Activated CD4-positive, alpha-beta T cell treated with anti-CD3 and anti-CD28 coated beads, Interleukin-2, amount 10 ng/mL, durations not matched to agents 24 days and 14 days (primary cell): ENCODE data around the gene PNP. TPM values are rescaled to one million over a fixed set of nuclear protein-coding genes. Genes with fewer than 3 reads are reported as not detected.
"Not testable (repeated sequence)": the region's sequence is repeated elsewhere in the genome, so short reads cannot be mapped to it uniquely, and the experiment has no call there.

ENCODE experiments used
- DNase-seq: peaks from one replicate; pipeline ENCODE4 v3.0.0; 2022
- H3K27ac Mint-ChIP-seq: one replicate; pipeline ENCODE4 v1.8.0; 2022; ENCODE audit warnings: mild to moderate bottlenecking, mixed read lengths
- H3K27me3 Mint-ChIP-seq: one replicate; pipeline ENCODE4 v1.8.0; 2022; ENCODE audit warnings: mixed read lengths
- H3K36me3 Mint-ChIP-seq: one replicate; pipeline ENCODE4 v1.8.0; 2022; ENCODE audit warnings: low read depth, mild to moderate bottlenecking, mixed read lengths
- H3K4me1 Mint-ChIP-seq: one replicate; pipeline ENCODE4 v1.8.0; 2021; ENCODE audit warnings: mixed read lengths
- H3K4me3 Mint-ChIP-seq: one replicate; pipeline ENCODE4 v1.8.0; 2022; ENCODE audit warnings: mild to moderate bottlenecking, moderate library complexity, mixed read lengths
- H3K9me3 Mint-ChIP-seq: one replicate; pipeline ENCODE4 v1.8.0; 2021; ENCODE audit warnings: mixed read lengths
- intact Hi-C: fragments of 100-400 bp; cut with micrococcal nuclease; formaldehyde crosslinking; loops from one replicate; pipeline ENCODE4 v1.15.1; 2023
- total RNA-seq: library from RNA; stranded (reverse); gene quantifications from 2 replicates; pipeline ENCODE4 v1.2.3, GENCODE V29; 2022

Gene PNP
- total RNA-seq, 1 donor from 2014 or later: 158 TPM

- Mint-ChIP-seq H3K4me3 (no peak overlapping the region), H3K9me3 (no peaks in the 10 kb centered on the region), H3K27me3 (no peaks in the 10 kb centered on the region), H3K4me1 (peaks cover 17% of the 10 kb centered on the region), H3K27ac (no peak overlapping the region), H3K36me3 (peaks cover 9% of the 10 kb centered on the region)
- DNase-seq: no peak
- intact Hi-C loops: no loop called here
Measured at GRCh38 chr14:20438664-20439063, 30.5 kb upstream of the PNP start.

DNA sequence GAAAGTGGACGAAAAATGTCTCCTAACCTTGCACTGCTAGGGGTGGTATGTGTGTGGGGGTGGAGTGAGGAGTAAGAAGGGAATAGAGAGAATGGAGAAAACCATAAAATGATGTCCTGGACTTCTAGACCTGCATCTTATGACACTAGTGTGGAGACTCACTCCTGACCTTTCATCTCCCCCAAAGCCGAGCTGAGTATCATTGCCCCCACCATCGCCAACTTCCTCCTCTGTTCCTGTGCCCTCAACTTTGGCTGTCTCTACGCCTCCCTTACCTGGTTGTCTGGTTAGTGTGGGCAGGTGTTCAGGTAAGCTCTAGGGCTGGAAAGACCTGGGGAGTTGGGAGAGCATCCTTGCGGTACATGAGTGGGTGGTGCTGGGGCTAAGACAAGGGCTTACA, 28.7 kb upstream of the PNP start:
- DNase-seq: no peak
- Mint-ChIP-seq H3K27ac (peak overlapping the region; percentile 54), H3K27me3 (no peaks in the 10 kb centered on the region), H3K4me3 (peak overlapping the region; percentile 20), H3K9me3 (no peaks in the 10 kb centered on the region), H3K36me3 (peaks cover 9% of the 10 kb centered on the region), H3K4me1 (peaks cover 17% of the 10 kb centered on the region)
- intact Hi-C loops: no loop called here

GRCh38 chr14:20440882-20441281, 28.3 kb upstream of the PNP start:
- Mint-ChIP-seq H3K4me3 (peak overlapping the region; percentile 20), H3K36me3 (peaks cover 9% of the 10 kb centered on the region), H3K4me1 (peaks cover 17% of the 10 kb centered on the region), H3K27ac (peak overlapping the region; percentile 54), H3K9me3 (no peaks in the 10 kb centered on the region), H3K27me3 (no peaks in the 10 kb centered on the region)
- intact Hi-C loops: no loop called here
- DNase-seq: peak; percentile 71

- Mint-ChIP-seq H3K4me3 (no peak overlapping the region), H3K4me1 (peaks cover 17% of the 10 kb centered on the region), H3K36me3 (peaks cover 9% of the 10 kb centered on the region), H3K9me3 (no peaks in the 10 kb centered on the region), H3K27ac (no peak overlapping the region), H3K27me3 (no peaks in the 10 kb centered on the region)
- DNase-seq: no peak
- intact Hi-C loops: no loop called here
Measured at GRCh38 chr14:20441461-20441860, 27.7 kb upstream of the PNP start.

DNA sequence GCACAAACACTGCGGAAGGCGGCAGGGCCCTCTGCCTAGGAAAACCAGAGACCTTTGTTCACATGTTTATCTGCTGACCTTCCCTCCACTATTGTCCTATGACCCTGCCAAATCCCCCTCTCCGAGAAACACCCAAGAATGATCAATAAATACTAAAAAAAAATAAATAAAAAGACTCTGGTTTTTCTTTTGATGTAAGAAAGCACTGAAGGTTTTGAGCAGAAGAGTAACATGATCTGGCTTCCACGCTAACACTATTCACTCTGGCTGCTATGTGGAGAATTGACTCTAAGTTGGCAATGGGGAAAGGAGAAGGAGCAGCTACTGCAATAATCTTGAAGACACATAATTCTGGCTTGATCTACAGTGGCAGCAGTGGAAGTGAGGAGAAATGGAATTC, 25.6 kb upstream of the PNP start:
- intact Hi-C loops, H3K4me3 Mint-ChIP-seq, H3K27ac Mint-ChIP-seq, H3K9me3 Mint-ChIP-seq, H3K27me3 Mint-ChIP-seq, DNase-seq: not testable (repeated sequence)
- peaks cover 17% of the 10 kb centered on the region for H3K4me1 Mint-ChIP-seq
- H3K36me3 Mint-ChIP-seq: peaks cover 25% of the 10 kb centered on the region

GRCh38 chr14:20446889-20447288, 22.3 kb upstream of the PNP start:
- Mint-ChIP-seq H3K4me3 (no peak overlapping the region), H3K9me3 (no peaks in the 10 kb centered on the region), H3K27me3 (no peaks in the 10 kb centered on the region), H3K27ac (no peak overlapping the region), H3K4me1 (peaks cover 6% of the 10 kb centered on the region), H3K36me3 (peaks cover 49% of the 10 kb centered on the region)
- no peak for DNase-seq
- intact Hi-C loops: no loop called here

DNA sequence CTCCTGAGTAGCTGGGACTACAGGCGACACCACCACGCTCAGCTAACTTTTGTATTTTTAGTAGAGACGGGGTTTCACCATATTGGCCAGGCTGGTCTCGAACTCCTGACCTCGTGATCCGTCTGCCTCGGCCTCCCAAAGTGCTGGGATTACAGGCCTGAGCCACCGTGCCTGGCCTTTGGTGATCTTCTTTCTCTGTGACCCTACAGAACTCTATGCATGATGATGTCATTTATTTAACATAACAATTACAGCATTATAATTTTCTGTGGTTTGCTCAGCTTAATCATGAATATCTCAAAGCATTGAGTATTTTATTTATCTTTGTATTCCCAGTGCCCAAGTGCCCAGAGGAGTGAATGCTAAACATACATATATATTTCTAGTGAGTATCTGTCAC, 16.4 kb upstream of the PNP start:
- Mint-ChIP-seq H3K27ac (peak overlapping the region; percentile 31), H3K4me3 (peak overlapping the region; percentile 21), H3K4me1 (peaks cover 12% of the 10 kb centered on the region), H3K36me3 (peaks cover 36% of the 10 kb centered on the region)
- DNase-seq, H3K27me3 Mint-ChIP-seq, intact Hi-C loops, H3K9me3 Mint-ChIP-seq: not testable (repeated sequence)

DNA sequence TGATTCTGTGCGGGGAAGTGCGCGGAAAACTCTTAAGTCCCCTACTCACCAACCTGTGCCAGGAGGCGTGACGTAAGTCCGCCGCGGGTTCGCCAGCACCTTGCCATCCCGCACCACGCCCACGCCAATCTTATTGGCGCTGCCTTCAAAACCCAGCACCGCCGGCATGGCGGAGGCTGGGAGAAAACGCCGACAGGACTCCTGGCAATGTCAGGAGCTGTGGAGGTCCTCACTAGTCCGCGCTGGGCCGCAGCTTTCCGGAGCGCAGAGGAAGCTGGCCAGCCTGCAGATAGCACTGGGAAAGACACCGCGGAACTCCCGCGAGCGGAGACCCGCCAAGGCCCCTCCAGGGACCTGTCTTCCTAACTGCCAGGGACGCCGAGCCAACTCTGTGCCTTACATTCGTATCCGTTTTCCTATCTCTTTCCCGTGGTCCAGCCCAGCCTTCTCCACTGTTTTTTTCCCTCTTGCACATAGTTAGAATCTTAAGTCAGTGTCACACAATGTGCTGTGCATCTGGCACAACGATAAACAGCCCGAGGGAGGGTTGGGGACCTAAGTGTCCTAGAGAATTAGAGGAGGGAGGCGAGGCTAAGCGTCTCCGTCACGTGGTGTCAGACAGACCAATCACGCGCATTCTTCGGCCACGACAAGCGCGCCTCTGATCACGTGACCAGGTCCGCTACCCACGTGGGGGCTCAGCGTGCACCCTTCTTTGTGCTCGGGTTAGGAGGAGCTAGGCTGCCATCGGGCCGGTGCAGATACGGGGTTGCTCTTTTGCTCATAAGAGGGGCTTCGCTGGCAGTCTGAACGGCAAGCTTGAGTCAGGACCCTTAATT, 14.5 kb upstream of the PNP start, which contains the start of the genes APEX1 and OSGEP:
APEX1 (plus strand) TSS at position 711 of the 839 bp plus-strand sequence. CDS start 420 bp downstream, outside the sequence.
OSGEP (minus strand) TSS at position 297 of the 839 bp plus-strand sequence; CDS start at position 168, 129 bp downstream.
- no peaks in the 10 kb centered on the region for H3K27me3 Mint-ChIP-seq
- peaks cover 34% of the 10 kb centered on the region for H3K36me3 Mint-ChIP-seq
- intact Hi-C loops: loop anchor here (1.0 kb wide), 6 partner anchors 15 to 227 kb away; partner anchors contain the start of genes PARP2, PNP and TEP1
- no peak within 1 kb of the TSS for H3K27ac Mint-ChIP-seq
- DNase-seq: peak; percentile 99
- H3K4me3 Mint-ChIP-seq: peak within 1 kb of the TSS; percentile 59
- no peaks in the 10 kb centered on the region for H3K9me3 Mint-ChIP-seq
- peaks cover 20% of the 10 kb centered on the region for H3K4me1 Mint-ChIP-seq

- DNase-seq: no peak
- Mint-ChIP-seq H3K4me3 (no peak overlapping the region), H3K9me3 (no peaks in the 10 kb centered on the region), H3K36me3 (peaks cover 33% of the 10 kb centered on the region), H3K4me1 (peaks cover 27% of the 10 kb centered on the region), H3K27ac (no peak overlapping the region), H3K27me3 (no peaks in the 10 kb centered on the region)
- intact Hi-C loops: loop anchor here (1.0 kb wide), 6 partner anchors 14 to 226 kb away; partner anchors contain the start of genes PARP2, PNP and TEP1
Measured at GRCh38 chr14:20455355-20456300, 13.6 kb upstream of the PNP start.

- H3K4me1 Mint-ChIP-seq: peaks cover 33% of the 10 kb centered on the region
- DNase-seq: no peak
- H3K9me3 Mint-ChIP-seq: no peaks in the 10 kb centered on the region
- intact Hi-C loops: no loop called here
- no peaks in the 10 kb centered on the region for H3K27me3 Mint-ChIP-seq
- H3K36me3 Mint-ChIP-seq: peaks cover 27% of the 10 kb centered on the region
- peak overlapping the region; percentile 3 for H3K27ac Mint-ChIP-seq
- H3K4me3 Mint-ChIP-seq: no peak overlapping the region
Measured at GRCh38 chr14:20456971-20457370, 12.2 kb upstream of the PNP start.

DNA sequence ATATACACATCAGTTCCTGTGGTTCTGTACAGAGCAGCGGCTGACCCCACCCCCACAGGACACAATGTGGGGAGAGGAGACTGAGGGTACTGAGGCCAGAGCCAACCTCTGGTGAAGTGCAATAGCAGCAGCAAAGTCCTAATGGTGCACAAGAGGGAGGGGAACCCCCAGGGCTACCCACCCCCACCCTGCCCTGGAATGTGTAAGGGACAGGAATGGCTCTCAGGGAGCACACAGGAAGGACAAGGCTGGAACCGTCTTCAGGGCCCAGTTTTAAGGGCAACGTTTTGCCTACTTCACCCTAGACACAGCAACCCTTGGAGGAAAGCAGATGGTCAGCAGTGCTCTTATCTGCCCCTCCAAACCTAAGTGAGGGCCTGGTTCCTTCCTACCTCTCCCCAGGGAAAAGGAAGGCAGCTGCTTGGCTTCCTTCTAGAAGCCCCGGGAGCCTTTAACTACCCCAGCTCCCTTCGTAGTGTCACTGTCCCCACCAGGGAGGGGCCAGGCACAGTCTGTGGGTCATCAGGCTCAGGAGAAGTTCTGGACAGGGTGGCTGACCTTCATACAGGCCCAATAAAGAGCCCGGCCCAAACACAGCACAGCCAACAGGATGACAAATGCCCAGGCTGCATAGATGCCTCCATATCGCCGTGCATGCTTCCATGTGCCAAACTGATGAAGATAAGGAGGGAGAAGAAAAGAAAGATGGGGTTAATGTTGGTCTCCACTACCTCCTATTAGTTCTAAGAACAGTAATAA, 11.0 kb upstream of the PNP start:
- DNase-seq: no peak
- no peaks in the 10 kb centered on the region for H3K27me3 Mint-ChIP-seq
- peaks cover 25% of the 10 kb centered on the region for H3K4me1 Mint-ChIP-seq
- no peak overlapping the region for H3K4me3 Mint-ChIP-seq
- H3K9me3 Mint-ChIP-seq: no peaks in the 10 kb centered on the region
- intact Hi-C loops: no loop called here
- peaks cover 24% of the 10 kb centered on the region for H3K36me3 Mint-ChIP-seq
- no peak overlapping the region for H3K27ac Mint-ChIP-seq

- peak; percentile 85 for DNase-seq
- intact Hi-C loops: loop anchor here (1.0 kb wide), 2 partner anchors 9 to 117 kb away; partner anchors contain the start of genes PARP2 and PNP
- Mint-ChIP-seq H3K36me3 (peaks cover 24% of the 10 kb centered on the region), H3K27me3 (no peaks in the 10 kb centered on the region), H3K9me3 (no peaks in the 10 kb centered on the region), H3K27ac (peak overlapping the region; percentile 88), H3K4me3 (peak overlapping the region; percentile 89), H3K4me1 (peaks cover 25% of the 10 kb centered on the region)
Measured at GRCh38 chr14:20460458-20461224, 8.6 kb upstream of the PNP start.
